SK-N-MC (cell line): ENCODE measurements around the gene ATP5PF.
"Not testable (repeated sequence)": the region's sequence is repeated elsewhere in the genome, so short reads cannot be mapped to it uniquely, and the experiment has no call there.

Experiments used
- DNase-seq: peaks from one replicate; pipeline ENCODE4 v3.0.0-alpha.2; 2011; ENCODE audit warnings: low read depth, low spot score
- H3K27ac ChIP-seq: fragments of 200-600 bp; sonication (generic); 2 replicates; pipeline ENCODE4 v1.5.1; 2016; ENCODE audit warnings: mixed run types
- H3K36me3 ChIP-seq: fragments of 200-600 bp; sonication (generic); 2 replicates; pipeline ENCODE4 v1.6.1; 2017; ENCODE audit warnings: antibody characterized with exemption, low read length, mixed read lengths; ENCODE audit not compliant: insufficient read depth
- H3K4me3 ChIP-seq: fragments of 200-600 bp; sonication (generic); 2 replicates; pipeline ENCODE4 v1.5.1; 2016
- H3K9ac ChIP-seq: fragments of 200-600 bp; sonication (generic); 2 replicates; pipeline ENCODE4 v1.8.0; 2017; ENCODE audit warnings: mixed run types, mixed read lengths; ENCODE audit not compliant: insufficient read length
- H3K9me3 ChIP-seq: fragments of 200-600 bp; sonication (generic); 2 replicates; pipeline ENCODE4 v1.6.1; 2017; ENCODE audit warnings: low read depth, mild to moderate bottlenecking, antibody characterized with exemption, low read length, moderate library complexity, mixed read lengths
- EZH2 ChIP-seq: fragments of 200-600 bp; sonication (generic); IDR thresholded peaks from one replicate; pipeline ENCODE4 v1.6.1; 2017; ENCODE audit warnings: antibody characterized with exemption
- FOXP2 ChIP-seq: optimal IDR thresholded peaks from 2 replicates; pipeline ENCODE3; 2011; ENCODE audit warnings: mild to moderate bottlenecking, moderate library complexity; ENCODE audit not compliant: insufficient read depth; ENCODE audit errors: extremely low read length, control extremely low read depth
- POLR2AphosphoS5 ChIP-seq: IDR thresholded peaks from 2 replicates; pipeline ENCODE4 v1.6.1; 2012; ENCODE audit warnings: mild to moderate bottlenecking, low read depth, low read length, borderline replicate concordance

The ATP5PF gene

DNA sequence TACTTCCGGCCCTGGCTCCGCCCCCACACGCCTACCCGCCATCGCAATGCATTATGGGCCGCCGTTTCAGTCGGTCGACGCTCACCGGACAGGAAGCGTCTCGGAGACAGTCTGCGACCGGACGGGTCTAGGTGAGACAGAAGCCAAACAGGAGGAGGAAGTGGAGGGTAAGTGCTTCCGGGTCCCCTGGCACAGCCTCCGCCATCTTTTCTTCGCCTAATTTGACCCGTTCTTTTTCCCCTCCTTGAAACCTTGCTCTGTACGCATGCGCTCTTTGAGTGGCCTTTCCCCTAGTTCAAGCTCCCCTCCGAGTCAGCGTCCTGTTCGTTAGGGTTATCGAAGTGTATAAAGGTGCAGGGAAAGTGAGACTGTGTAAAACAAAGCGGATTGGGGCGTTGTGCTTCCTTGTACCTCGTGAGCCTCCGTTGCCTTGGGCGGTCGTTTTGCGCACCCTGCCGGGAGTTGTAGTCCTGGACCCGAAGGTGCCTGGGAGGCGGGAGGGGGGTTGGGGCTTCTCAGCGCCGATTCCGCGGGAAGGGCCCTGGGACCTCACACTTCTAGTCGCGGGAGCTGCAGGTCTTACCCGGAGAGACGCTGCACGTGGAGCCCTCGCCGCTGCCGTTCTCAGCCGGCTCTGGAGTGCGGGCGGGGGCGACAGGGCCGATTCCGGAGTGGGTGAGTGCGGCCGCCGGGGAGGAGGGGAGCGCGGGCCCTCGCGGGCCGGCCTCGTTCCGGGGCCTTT lies at the start of gene ATP5PF, which contains the start of gene GABPA:
TSS of gene ATP5PF (minus strand) at position 1 of the 742 bp plus-strand sequence. CDS start 5,110 bp downstream, outside the sequence.
TSS of gene GABPA (plus strand) at position 69 of the 742 bp plus-strand sequence. CDS start 6,627 bp downstream, outside the sequence.
- peak within 1 kb of the TSS; percentile 99 for H3K27ac ChIP-seq
- peak; percentile 93 for DNase-seq
- no peak for TF ChIP-seq EZH2
- TF ChIP-seq POLR2AphosphoS5: peak; percentile 98
- peak within 1 kb of the TSS; percentile 100 for H3K9ac ChIP-seq
- peaks cover 2% of the 10 kb centered on the region for H3K36me3 ChIP-seq
- peak within 1 kb of the TSS; percentile 89 for H3K4me3 ChIP-seq
- no peaks in the 10 kb centered on the region for H3K9me3 ChIP-seq

- H3K36me3 ChIP-seq, H3K27ac ChIP-seq, H3K9me3 ChIP-seq, DNase-seq, H3K4me3 ChIP-seq, H3K9ac ChIP-seq: not testable (repeated sequence)
These were observed 43.6 kb upstream of the ATP5PF start for GRCh38 chr21:25778126-25778875.

- Histone ChIP-seq H3K9ac (no peak overlapping the region), H3K36me3 (peaks cover 3% of the 10 kb centered on the region; the same call in 1 of the 2 replicates), H3K4me3 (no peak overlapping the region), H3K9me3 (no peaks in the 10 kb centered on the region), H3K27ac (no peak overlapping the region)
- no peak for TF ChIP-seq EZH2
- TF ChIP-seq POLR2AphosphoS5: no peak
- TF ChIP-seq FOXP2: no peak
- DNase-seq: peak; percentile 48
These were observed 41.7 kb upstream of the ATP5PF start for GRCh38 chr21:25776440-25776839.

- DNase-seq: no peak
- no peak for TF ChIP-seq EZH2
- TF ChIP-seq FOXP2: no peak
- no peak for TF ChIP-seq POLR2AphosphoS5
- Histone ChIP-seq H3K36me3 (peaks cover 3% of the 10 kb centered on the region; the same call in 1 of the 2 replicates), H3K4me3 (no peak overlapping the region), H3K27ac (no peak overlapping the region), H3K9ac (no peak overlapping the region), H3K9me3 (no peaks in the 10 kb centered on the region)
These were observed 38.0 kb upstream of the ATP5PF start for GRCh38 chr21:25772686-25773085.

DNA sequence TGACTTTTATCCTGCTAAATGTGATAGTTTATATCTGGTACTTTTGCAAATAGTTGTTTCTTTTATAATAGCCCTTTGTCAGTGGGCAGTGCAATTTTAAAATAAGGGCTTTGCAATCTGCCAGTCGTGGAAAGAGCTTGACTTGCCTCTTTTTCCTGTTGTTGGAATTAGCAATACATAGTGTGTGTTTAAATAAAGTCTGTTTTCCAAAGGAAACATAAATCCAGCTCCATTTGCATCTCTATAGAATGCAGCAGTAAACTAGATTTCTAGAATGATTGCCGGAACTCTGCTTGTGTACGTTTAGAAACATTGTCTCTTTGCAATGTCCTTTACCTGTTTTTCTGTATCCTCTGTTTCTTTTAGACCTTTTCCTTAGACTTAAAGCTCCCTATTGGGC lies 33.2 kb upstream of the ATP5PF start:
- no peaks in the 10 kb centered on the region for H3K9me3 ChIP-seq
- no peak for DNase-seq
- no peak overlapping the region for H3K9ac ChIP-seq
- peaks cover 45% of the 10 kb centered on the region for H3K36me3 ChIP-seq
- H3K4me3 ChIP-seq: no peak overlapping the region
- H3K27ac ChIP-seq: 0 out of 2 replicates have a peak overlapping the region, but pooled peaks have one; percentile 11
- no peak for TF ChIP-seq POLR2AphosphoS5
- no peak for TF ChIP-seq FOXP2

DNA sequence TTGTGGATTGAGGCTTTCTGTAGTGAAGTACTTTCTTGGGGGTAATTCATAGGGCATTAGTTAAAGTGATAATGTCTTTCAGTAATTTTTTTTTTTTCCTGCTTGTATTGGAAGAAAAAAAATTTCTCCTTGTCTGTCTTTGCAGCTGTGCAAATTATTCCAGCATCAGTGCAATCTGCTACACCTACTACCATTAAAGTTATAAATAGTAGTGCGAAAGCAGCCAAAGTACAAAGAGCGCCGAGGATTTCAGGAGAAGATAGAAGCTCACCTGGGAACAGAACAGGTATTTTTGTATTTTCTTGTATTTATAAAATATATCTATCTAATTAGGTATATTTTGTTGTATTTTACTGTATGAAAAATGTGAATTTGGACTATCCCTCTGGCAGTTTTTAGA lies 29.4 kb upstream of the ATP5PF start:
- peaks cover 78% of the 10 kb centered on the region for H3K36me3 ChIP-seq
- no peak overlapping the region for H3K4me3 ChIP-seq
- no peak overlapping the region for H3K27ac ChIP-seq
- no peak overlapping the region for H3K9ac ChIP-seq
- DNase-seq: no peak
- TF ChIP-seq FOXP2: no peak
- TF ChIP-seq EZH2: no peak
- no peak for TF ChIP-seq POLR2AphosphoS5
- no peaks in the 10 kb centered on the region for H3K9me3 ChIP-seq

DNA sequence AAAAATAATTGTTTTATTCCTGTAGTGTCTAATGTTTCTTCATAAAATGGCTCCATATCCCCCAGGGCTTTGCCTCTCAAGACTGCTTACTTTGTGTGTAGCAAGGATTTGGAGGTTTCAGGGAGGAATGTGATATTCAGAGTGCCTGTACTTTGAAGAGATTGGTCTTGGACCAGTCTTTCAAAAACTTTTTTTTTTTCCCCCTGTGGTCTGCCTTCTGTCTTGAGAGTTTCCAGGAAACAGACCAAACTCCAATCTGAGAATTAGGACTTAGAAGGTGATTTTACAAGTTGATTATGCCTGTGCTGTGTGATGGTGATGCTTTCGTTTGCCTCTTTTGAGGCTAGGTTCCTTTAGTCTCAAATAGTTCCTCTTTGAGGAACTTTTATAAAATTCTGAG lies 26.0 kb upstream of the ATP5PF start:
- no peak overlapping the region for H3K27ac ChIP-seq
- H3K9me3 ChIP-seq: no peaks in the 10 kb centered on the region
- no peak overlapping the region for H3K4me3 ChIP-seq
- H3K9ac ChIP-seq: no peak overlapping the region
- no peak for TF ChIP-seq FOXP2
- TF ChIP-seq EZH2: no peak
- TF ChIP-seq POLR2AphosphoS5: no peak
- DNase-seq: no peak
- H3K36me3 ChIP-seq: peaks cover 82% of the 10 kb centered on the region

- H3K27ac ChIP-seq: no peak overlapping the region
- H3K9ac ChIP-seq: no peak overlapping the region
- H3K4me3 ChIP-seq: no peak overlapping the region
- no peak for DNase-seq
- no peaks in the 10 kb centered on the region for H3K9me3 ChIP-seq
- TF ChIP-seq EZH2: no peak
- no peak for TF ChIP-seq POLR2AphosphoS5
- no peak for TF ChIP-seq FOXP2
- H3K36me3 ChIP-seq: peaks cover 76% of the 10 kb centered on the region
These were observed 25.4 kb upstream of the ATP5PF start for GRCh38 chr21:25760061-25760460.
